ENCODE measurements around the gene PRXL2B.
"Not testable (repeated sequence)": the region's sequence is repeated elsewhere in the genome, so short reads cannot be mapped to it uniquely, and the experiment has no call there.

PRXL2B gene

DNA sequence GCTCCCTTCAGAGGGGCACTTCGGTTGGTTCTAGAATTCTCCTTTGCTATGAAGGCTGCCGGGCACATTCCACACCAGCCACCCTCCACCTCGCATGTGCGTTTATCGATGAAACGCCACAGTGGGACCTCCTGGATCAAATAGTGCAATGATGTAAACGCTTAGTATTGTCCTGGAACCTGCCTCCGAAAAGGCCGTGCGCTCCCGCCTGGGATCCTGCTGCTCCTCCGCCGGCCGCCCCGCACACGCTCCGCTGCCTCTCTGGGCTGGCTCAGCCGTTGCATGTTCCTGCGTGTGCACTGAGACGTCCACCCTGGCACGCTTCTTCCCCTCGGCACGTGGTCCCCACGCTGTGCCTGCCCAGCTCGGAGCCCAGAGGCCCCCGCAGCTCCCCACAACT, 34.4 kb upstream of the PRXL2B start:
- POLR2A ChIA-PET = no interaction called here
- CTCF ChIA-PET = interaction anchor here (0.6 kb wide), 1 partner anchor 378 kb away, joined by 3 read pairs; no protein-coding TSS in a partner anchor
- no peak for TF ChIP-seq SP1 (IDR thresholded peaks at IDR 0.05)
- TF ChIP-seq FOXK2 (IDR thresholded peaks at IDR 0.05) = no peak
- no peak for TF ChIP-seq TARDBP (IDR thresholded peaks at IDR 0.05)
- TF ChIP-seq ARNT (IDR thresholded peaks at IDR 0.05) = no peak
- DNase-seq (ENCODE audit: extremely low spot score) = no peak

DNA sequence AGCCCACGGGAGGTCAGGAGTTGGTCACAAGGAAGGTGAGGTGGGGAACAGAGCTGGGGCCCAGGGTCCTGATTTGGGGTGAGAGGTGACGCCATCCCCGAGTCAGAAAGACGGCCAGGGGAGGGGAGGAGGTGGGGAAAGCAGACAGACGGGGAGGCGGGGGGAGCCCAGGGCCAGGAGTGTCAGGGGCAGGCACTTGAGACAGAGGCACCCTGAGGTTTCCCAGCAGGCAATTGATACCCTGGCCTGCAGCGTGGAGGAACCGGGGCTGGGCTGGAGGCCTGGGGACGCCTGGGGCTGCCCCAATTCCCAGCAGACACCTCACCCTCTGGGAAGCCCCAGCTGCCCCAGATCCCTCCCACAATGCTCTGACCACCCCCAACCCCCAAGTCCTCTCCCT, 33.5 kb upstream of the PRXL2B start:
- POLR2A ChIA-PET; DNase-seq (ENCODE audit: extremely low spot score); CTCF ChIA-PET: not testable (repeated sequence)

DNA sequence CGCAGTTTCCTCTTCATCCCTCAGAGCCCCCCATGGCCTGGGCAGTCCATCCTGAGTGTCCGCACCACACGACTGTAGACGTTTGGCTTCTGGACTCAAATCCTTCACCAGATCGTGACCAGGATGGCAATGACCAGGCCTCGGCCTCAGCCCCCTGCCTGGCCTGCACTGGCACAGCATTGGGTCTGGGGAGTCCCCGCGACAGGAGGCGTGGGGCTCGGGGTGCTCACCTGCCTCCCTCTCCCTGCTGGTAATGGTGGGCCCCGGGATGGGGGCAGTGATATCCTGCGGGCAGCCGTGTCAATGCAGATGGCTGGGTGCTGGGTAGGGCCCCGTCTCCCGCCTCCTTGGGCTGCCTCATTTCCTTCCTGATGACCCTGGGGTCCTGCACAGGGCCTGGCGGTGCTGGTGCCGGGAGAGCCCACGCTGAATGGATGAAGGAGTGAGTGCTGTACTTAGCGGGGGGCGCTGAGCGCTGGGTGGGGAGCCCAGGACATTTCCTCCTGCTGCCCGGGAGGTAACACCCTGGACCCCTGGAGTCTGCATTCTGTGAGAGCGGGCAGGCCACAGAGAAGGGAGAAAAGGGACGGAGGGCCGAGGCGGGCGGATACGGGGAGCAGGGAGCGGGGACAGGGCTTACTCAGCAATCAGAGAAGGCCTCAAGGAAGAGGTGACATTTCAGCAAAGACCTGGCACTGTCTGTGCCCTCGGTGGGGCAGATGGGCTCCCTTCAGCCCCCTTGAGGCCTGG, 32.5 kb upstream of the PRXL2B start:
- no peak for TF ChIP-seq FOXM1 (IDR thresholded peaks at IDR 0.05; ENCODE audit: borderline replicate concordance)
- no peak for TF ChIP-seq BHLHE40 (IDR thresholded peaks at IDR 0.05; ENCODE audit: borderline replicate concordance)
- no peak for TF ChIP-seq FOXK2 (IDR thresholded peaks at IDR 0.05)
- TF ChIP-seq L3MBTL2 (conservative IDR thresholded peaks at IDR 0.05) = no peak
- ChIA-PET CTCF (no interaction called here), POLR2A (no interaction called here)
- DNase-seq (ENCODE audit: extremely low spot score) = no peak

DNA sequence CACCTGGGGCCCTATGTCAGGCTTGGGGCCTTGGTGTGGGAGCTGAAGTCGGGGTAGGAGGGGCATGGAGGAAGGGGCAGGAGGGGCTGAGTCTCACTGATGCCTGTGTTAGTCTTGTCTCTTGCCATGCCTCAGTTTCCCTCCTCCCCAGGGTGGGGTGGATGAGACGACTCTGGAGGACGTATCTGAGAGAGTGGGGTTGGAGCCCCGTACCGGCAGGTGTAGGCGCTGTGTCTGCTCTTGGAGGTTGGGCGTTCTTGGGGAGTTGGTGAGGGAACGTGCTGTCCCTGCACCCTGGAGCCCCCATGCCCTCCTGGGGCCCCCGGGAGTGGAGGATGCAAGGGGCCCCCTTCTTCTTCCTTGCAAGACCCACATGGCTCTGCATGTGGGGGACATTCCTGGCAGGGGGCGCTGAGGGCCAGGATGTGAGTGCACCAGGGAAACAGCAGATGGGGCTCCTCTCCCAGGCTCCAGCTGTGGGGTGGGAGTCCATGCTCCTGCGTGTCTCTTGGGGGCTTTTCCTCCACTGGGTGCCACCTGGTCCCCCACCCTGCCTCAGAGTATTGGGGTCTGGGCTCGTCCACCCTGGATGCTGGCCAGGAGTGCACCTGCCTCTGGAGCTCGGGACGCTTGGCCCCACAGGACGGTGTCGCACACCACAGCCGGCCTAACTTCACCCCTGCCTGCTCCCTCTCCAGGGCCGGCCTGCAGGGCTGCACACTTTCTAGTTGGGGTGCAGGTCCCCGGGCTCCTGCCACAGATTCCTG, 31.8 kb upstream of the PRXL2B start:
- ChIA-PET CTCF (no interaction called here), POLR2A (no interaction called here)
- TF ChIP-seq ZNF384 (IDR thresholded peaks at IDR 0.05) (no peak), CTBP1 (IDR thresholded peaks at IDR 0.05; ENCODE audit: borderline replicate concordance) (no peak), ARNT (IDR thresholded peaks at IDR 0.05) (no peak), FOXA1 (IDR thresholded peaks at IDR 0.05) (no peak), SP1 (IDR thresholded peaks at IDR 0.05) (no peak), BHLHE40 (IDR thresholded peaks at IDR 0.05; ENCODE audit: borderline replicate concordance) (no peak), TARDBP (IDR thresholded peaks at IDR 0.05) (no peak), HDGF (IDR thresholded peaks at IDR 0.05; ENCODE audit: borderline replicate concordance) (no peak), NFRKB (IDR thresholded peaks at IDR 0.05) (no peak), SUZ12 (IDR thresholded peaks at IDR 0.05) (no peak)
- TF ChIP-seq, protein P1, sequence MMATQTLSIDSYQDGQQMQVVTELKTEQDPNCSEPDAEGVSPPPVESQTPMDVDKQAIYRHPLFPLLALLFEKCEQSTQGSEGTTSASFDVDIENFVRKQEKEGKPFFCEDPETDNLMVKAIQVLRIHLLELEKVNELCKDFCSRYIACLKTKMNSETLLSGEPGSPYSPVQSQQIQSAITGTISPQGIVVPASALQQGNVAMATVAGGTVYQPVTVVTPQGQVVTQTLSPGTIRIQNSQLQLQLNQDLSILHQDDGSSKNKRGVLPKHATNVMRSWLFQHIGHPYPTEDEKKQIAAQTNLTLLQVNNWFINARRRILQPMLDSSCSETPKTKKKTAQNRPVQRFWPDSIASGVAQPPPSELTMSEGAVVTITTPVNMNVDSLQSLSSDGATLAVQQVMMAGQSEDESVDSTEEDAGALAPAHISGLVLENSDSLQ (IDR thresholded peaks at IDR 0.05) = no peak
- DNase-seq (ENCODE audit: extremely low spot score) = no peak

DNA sequence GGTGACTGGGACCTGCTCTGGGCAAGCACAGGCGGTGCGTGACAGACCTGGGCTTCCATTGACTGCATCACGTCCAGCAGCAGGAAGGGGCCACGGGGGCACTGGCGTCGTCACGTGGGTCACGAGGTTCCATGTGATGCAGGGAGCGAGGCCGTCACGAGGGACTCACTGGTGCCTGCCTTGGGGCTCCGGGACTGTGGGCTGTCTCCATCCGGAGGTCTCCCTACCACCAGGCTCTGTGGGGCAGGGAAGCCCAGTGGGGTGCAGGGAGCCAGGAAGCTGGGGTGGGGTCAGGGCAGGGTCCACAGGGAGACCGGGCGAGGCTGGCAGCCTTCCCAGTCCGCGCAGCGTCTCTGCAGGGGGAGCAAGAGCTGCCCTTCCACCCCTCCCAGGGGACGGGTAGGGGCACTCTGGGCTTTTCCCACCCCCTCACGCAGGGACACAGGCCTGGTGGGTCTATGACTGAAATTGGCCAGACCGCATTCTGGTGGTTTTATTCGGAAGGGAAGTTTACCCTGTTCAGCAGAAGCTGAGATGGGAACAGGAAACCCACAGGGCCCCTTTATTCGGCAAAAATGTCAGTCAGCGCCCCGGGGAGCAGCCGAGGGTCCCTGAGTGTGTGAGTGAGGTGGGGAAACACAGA, 30.8 kb upstream of the PRXL2B start:
- TF ChIP-seq ELF4 (IDR thresholded peaks at IDR 0.05) = no peak
- no peak for TF ChIP-seq BHLHE40 (IDR thresholded peaks at IDR 0.05; ENCODE audit: borderline replicate concordance)
- TF ChIP-seq FOXK2 (IDR thresholded peaks at IDR 0.05) = no peak
- TF ChIP-seq SUZ12 (IDR thresholded peaks at IDR 0.05) = no peak
- no peak for TF ChIP-seq LEF1 (IDR thresholded peaks at IDR 0.05; ENCODE audit: borderline replicate concordance)
- no peak for TF ChIP-seq FOXM1 (IDR thresholded peaks at IDR 0.05; ENCODE audit: borderline replicate concordance)
- no peak for TF ChIP-seq NFRKB (IDR thresholded peaks at IDR 0.05)
- no peak for TF ChIP-seq HDGF (IDR thresholded peaks at IDR 0.05; ENCODE audit: borderline replicate concordance)
- no peak for TF ChIP-seq SP1 (IDR thresholded peaks at IDR 0.05)
- no peak for TF ChIP-seq ARNT (IDR thresholded peaks at IDR 0.05)
- TF ChIP-seq, protein P1 (IDR thresholded peaks at IDR 0.05) = no peak
- TF ChIP-seq CTBP1 (IDR thresholded peaks at IDR 0.05; ENCODE audit: borderline replicate concordance) = no peak
- TF ChIP-seq L3MBTL2 (conservative IDR thresholded peaks at IDR 0.05) = no peak
- TF ChIP-seq TARDBP (IDR thresholded peaks at IDR 0.05) = no peak
- no peak for TF ChIP-seq ZNF384 (IDR thresholded peaks at IDR 0.05)
- no peak for TF ChIP-seq FOXA1 (IDR thresholded peaks at IDR 0.05)
- no peak for DNase-seq (ENCODE audit: extremely low spot score)
- ChIA-PET CTCF (no interaction called here), POLR2A (interaction anchor here (1.0 kb wide), 1 partner anchor 30 kb away, joined by 3 read pairs; no protein-coding TSS in a partner anchor)

DNA sequence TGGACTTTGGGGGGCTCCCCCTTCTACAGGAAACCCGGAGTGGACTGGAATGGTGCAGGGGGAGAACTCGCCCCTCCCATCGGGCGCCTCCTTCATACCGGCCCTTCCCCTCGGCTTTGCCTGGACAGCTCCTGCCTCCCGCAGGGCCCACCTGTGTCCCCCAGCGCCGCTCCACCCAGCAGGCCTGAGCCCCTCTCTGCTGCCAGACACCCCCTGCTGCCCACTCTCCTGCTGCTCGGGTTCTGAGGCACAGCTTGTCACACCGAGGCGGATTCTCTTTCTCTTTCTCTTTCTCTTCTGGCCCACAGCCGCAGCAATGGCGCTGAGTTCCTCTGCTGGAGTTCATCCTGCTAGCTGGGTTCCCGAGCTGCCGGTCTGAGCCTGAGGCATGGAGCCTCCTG, 30.3 kb upstream of the PRXL2B start, which contains the start of gene TNFRSF14:
TNFRSF14 (plus strand) TSS at position 95 of the 401 bp plus-strand sequence; CDS start at position 389, 294 bp downstream.
- ChIA-PET POLR2A (interaction anchor here (1.0 kb wide), 1 partner anchor 29 kb away, joined by 3 read pairs; no protein-coding TSS in a partner anchor), CTCF (no interaction called here)
- DNase-seq (ENCODE audit: extremely low spot score) = no peak
- TF ChIP-seq ZNF384 (IDR thresholded peaks at IDR 0.05) = no peak
- TF ChIP-seq L3MBTL2 (conservative IDR thresholded peaks at IDR 0.05) = no peak
- no peak for TF ChIP-seq FOXA1 (IDR thresholded peaks at IDR 0.05)
- TF ChIP-seq CTBP1 (IDR thresholded peaks at IDR 0.05; ENCODE audit: borderline replicate concordance) = no peak
- TF ChIP-seq FOXK2 (IDR thresholded peaks at IDR 0.05) = no peak
- TF ChIP-seq SUZ12 (IDR thresholded peaks at IDR 0.05) = no peak
- TF ChIP-seq, protein P1 (IDR thresholded peaks at IDR 0.05) = no peak
- TF ChIP-seq ARNT (IDR thresholded peaks at IDR 0.05) = no peak
- TF ChIP-seq ELF4 (IDR thresholded peaks at IDR 0.05) = no peak
- TF ChIP-seq HDGF (IDR thresholded peaks at IDR 0.05; ENCODE audit: borderline replicate concordance) = no peak
- TF ChIP-seq LEF1 (IDR thresholded peaks at IDR 0.05; ENCODE audit: borderline replicate concordance) = no peak
- no peak for TF ChIP-seq FOXM1 (IDR thresholded peaks at IDR 0.05; ENCODE audit: borderline replicate concordance)
- TF ChIP-seq SP1 (IDR thresholded peaks at IDR 0.05) = no peak
- TF ChIP-seq TARDBP (IDR thresholded peaks at IDR 0.05) = no peak
- TF ChIP-seq BHLHE40 (IDR thresholded peaks at IDR 0.05; ENCODE audit: borderline replicate concordance) = no peak
- TF ChIP-seq NFRKB (IDR thresholded peaks at IDR 0.05) = no peak

Data from HEK293T (cell line).